ENCODE data around the gene EPRS1. TPM values are rescaled to one million over a fixed set of nuclear protein-coding genes. Genes with fewer than 3 reads are reported as not detected.

EPRS1 gene
- total RNA-seq, 1 experiment from 2014 or later: 121 TPM

DNA sequence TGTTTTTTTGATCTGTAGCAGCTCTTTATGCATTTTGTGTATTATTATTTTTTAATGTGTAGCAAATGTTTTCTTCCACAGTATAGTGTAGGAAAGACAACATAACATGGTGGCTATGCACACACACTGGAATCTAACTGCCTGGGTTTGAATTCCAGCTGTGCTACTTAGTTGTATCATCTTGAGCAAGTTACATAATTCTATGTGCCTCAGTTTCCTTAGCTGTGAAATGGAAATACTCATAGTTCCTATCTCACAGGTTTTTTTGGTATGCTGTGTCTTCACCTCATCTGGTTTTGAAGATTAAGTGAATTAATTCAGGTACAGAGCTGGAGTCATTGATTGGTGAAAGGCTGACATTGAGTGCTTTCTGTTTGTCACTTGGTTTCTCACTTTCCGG lies 46.4 kb upstream of the EPRS1 start:
- H3K23ac ChIP-seq (ENCODE audit: insufficient read length, low read depth, low read length): no peak overlapping the region
- H2BK20ac ChIP-seq (ENCODE audit: low read depth, low read length, poor library complexity, severe bottlenecking): no peak overlapping the region
- H3K23me2 ChIP-seq (ENCODE audit: insufficient read length, low read depth, low read length, poor library complexity, severe bottlenecking): peaks cover 11% of the 10 kb centered on the region
- no peak overlapping the region for H2BK120ac ChIP-seq (ENCODE audit: low read depth, low read length, poor library complexity, severe bottlenecking)
- no peak overlapping the region for H3K9ac ChIP-seq (ENCODE audit: extremely low read depth, insufficient read length, low read length)
- H3K18ac ChIP-seq (ENCODE audit: insufficient read length, low read depth, low read length): no peak overlapping the region
- H4K20me1 ChIP-seq (ENCODE audit: control insufficient read depth, insufficient read depth, insufficient read length): no peaks in the 10 kb centered on the region
- no peak overlapping the region for H3K4ac ChIP-seq (ENCODE audit: low read depth, low read length)
- no peak overlapping the region for H4K5ac ChIP-seq (ENCODE audit: insufficient read length, low read depth, low read length)
- no peak overlapping the region for H2BK5ac ChIP-seq (ENCODE audit: insufficient read length, low read length)
- no peaks in the 10 kb centered on the region; a peak in 1 of 5 replicates for H3K9me3 Mint-ChIP-seq
- H3T11ph ChIP-seq (ENCODE audit: low read length): no peak overlapping the region
- H2AK5ac ChIP-seq (ENCODE audit: insufficient read length, low read length): no peak overlapping the region
- H3K27ac ChIP-seq (ENCODE audit: insufficient read length, low read depth, low read length): no peak overlapping the region
- no peak overlapping the region for H4K91ac ChIP-seq (ENCODE audit: insufficient read length, low read depth, low read length)
- peaks cover 12 to 23% (median 18%) of the 10 kb centered on the region in 3 experiments; a peak in 6 of 7 replicates for H3K36me3 Mint-ChIP-seq (ENCODE audit: insufficient read depth in 1 of 3, low read depth in 3 of 3)
- no CpG with 5 or more reads among the region's 1 CpG for WGBS (ENCODE audit: extremely low coverage, insufficient read length, low lambda C conversion rate)
- H4K8ac ChIP-seq (replicated peaks; ENCODE audit: insufficient read length, low read depth, low read length): no peak overlapping the region
- H3K27ac Mint-ChIP-seq: no peak overlapping the region
- H2BK12ac ChIP-seq (ENCODE audit: insufficient read length, low read depth, low read length): no peak overlapping the region
- no peak overlapping the region for H3K56ac ChIP-seq (ENCODE audit: insufficient read length, low read depth, low read length)
- no peaks in the 10 kb centered on the region for H3K79me2 ChIP-seq (ENCODE audit: insufficient read depth, low read length)
- no peak overlapping the region for H2AFZ ChIP-seq (ENCODE audit: low read length)
- no peak overlapping the region for H3K4me3 Mint-ChIP-seq
- no peaks in the 10 kb centered on the region for H3K79me1 ChIP-seq (ENCODE audit: insufficient read depth, low read depth, low read length, poor library complexity, severe bottlenecking)
- H2BK15ac ChIP-seq (ENCODE audit: low read depth, low read length): no peak overlapping the region
- peaks cover 8 to 18% of the 10 kb centered on the region in 2 experiments for H3K4me1 Mint-ChIP-seq
- H3K27me3 ChIP-seq (ENCODE audit: insufficient read depth, low read length): no peaks in the 10 kb centered on the region
- no peaks in the 10 kb centered on the region for H3K27me3 Mint-ChIP-seq (ENCODE audit: low read depth)
- no peak overlapping the region for H3K4me2 ChIP-seq (ENCODE audit: insufficient read depth, insufficient read length, low read length)
- no peak overlapping the region for H3K14ac ChIP-seq (ENCODE audit: insufficient read depth, low read length)
- TF ChIP-seq, protein P1, sequence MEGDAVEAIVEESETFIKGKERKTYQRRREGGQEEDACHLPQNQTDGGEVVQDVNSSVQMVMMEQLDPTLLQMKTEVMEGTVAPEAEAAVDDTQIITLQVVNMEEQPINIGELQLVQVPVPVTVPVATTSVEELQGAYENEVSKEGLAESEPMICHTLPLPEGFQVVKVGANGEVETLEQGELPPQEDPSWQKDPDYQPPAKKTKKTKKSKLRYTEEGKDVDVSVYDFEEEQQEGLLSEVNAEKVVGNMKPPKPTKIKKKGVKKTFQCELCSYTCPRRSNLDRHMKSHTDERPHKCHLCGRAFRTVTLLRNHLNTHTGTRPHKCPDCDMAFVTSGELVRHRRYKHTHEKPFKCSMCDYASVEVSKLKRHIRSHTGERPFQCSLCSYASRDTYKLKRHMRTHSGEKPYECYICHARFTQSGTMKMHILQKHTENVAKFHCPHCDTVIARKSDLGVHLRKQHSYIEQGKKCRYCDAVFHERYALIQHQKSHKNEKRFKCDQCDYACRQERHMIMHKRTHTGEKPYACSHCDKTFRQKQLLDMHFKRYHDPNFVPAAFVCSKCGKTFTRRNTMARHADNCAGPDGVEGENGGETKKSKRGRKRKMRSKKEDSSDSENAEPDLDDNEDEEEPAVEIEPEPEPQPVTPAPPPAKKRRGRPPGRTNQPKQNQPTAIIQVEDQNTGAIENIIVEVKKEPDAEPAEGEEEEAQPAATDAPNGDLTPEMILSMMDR (conservative IDR thresholded peaks at IDR 0.05): no peak
- DNase-seq: no peak
- H3K9me3 ChIP-seq (ENCODE audit: control insufficient read depth, low read depth, low read length): no peaks in the 10 kb centered on the region
- no peaks in the 10 kb centered on the region for H3K4me1 ChIP-seq (ENCODE audit: insufficient read depth, low read length)

Data from H9 (cell line).